Cardiac septum (tissue), 1 donor: Measurements from ENCODE around the gene C1orf116. TPM values are rescaled to one million over a fixed set of nuclear protein-coding genes. Genes with fewer than 3 reads are reported as not detected.
"Not testable (repeated sequence)": the region's sequence is repeated elsewhere in the genome, so short reads cannot be mapped to it uniquely, and the experiment has no call there.

Experiments used
- DNase-seq: peaks from one replicate; pipeline ENCODE4 v3.0.0-alpha.2; 2020; ENCODE audit warnings: low spot score
- intact Hi-C: fragments of 100-400 bp; cut with DNase I; formaldehyde crosslinking; loops from one replicate; pipeline ENCODE4 v1.14.0; 2022
- total RNA-seq: library from RNA; stranded (reverse); fragmentation: NEBNext Ultra II Directional; extraction: Animal tissue kit (Norgen Biotek cat#: 25700); gene quantifications from one replicate; pipeline ENCODE4 v1.2.1, GENCODE V29; 2021
- donor health status: DM: no; HTN: no; CAD: no.

Gene C1orf116
- total RNA-seq, 1 donor from 2014 or later: 0.70 TPM

- intact Hi-C loops: no loop called here
- no peak for DNase-seq
These were observed 12.9 kb upstream of the C1orf116 start for GRCh38 chr1:207045453-207045852.

GRCh38 chr1:207041397-207041796 lies 8.8 kb upstream of the C1orf116 start:
- intact Hi-C loops, DNase-seq: not testable (repeated sequence)

- intact Hi-C loops: no loop called here
- DNase-seq: no peak
These were observed 7.6 kb upstream of the C1orf116 start for GRCh38 chr1:207040181-207040533.

GRCh38 chr1:207039380-207040180 lies 7.0 kb upstream of the C1orf116 start:
- intact Hi-C loops: no loop called here
- DNase-seq: no peak

GRCh38 chr1:207036865-207037264 lies 4.3 kb upstream of the C1orf116 start:
- intact Hi-C loops: no loop called here
- DNase-seq: no peak

GRCh38 chr1:207035877-207036551 lies 3.5 kb upstream of the C1orf116 start:
- intact Hi-C loops: no loop called here
- no peak for DNase-seq

- DNase-seq: no peak
- intact Hi-C loops: no loop called here
These were observed 2.4 kb upstream of the C1orf116 start for GRCh38 chr1:207034998-207035397.

- DNase-seq: no peak
- intact Hi-C loops: no loop called here
These were observed 1.7 kb upstream of the C1orf116 start for GRCh38 chr1:207034208-207034607.

- intact Hi-C loops: no loop called here
- DNase-seq: no peak
These were observed 746 bp upstream of the C1orf116 start for GRCh38 chr1:207033302-207033701.

- no peak for DNase-seq
- intact Hi-C loops: no loop called here
These were observed 808 bp downstream of the C1orf116 start for GRCh38 chr1:207031632-207032264.

- intact Hi-C loops: no loop called here
- DNase-seq: no peak
These were observed 1.5 kb downstream of the C1orf116 start for GRCh38 chr1:207031016-207031415.

- intact Hi-C loops: no loop called here
- DNase-seq: no peak
These were observed 2.0 kb downstream of the C1orf116 start for GRCh38 chr1:207030522-207031009.

- intact Hi-C loops: no loop called here
- no peak for DNase-seq
These were observed 2.6 kb downstream of the C1orf116 start for GRCh38 chr1:207029701-207030521.

GRCh38 chr1:207028884-207029650 lies 3.5 kb downstream of the C1orf116 start:
- DNase-seq: no peak
- intact Hi-C loops: no loop called here

- intact Hi-C loops: no loop called here
- no peak for DNase-seq
These were observed 4.6 kb downstream of the C1orf116 start for GRCh38 chr1:207027921-207028320.

GRCh38 chr1:207027206-207027777 lies 5.3 kb downstream of the C1orf116 start:
- intact Hi-C loops: no loop called here
- DNase-seq: no peak

GRCh38 chr1:207026104-207026534 lies 6.4 kb downstream of the C1orf116 start:
- intact Hi-C loops: no loop called here
- DNase-seq: no peak

- DNase-seq: no peak
- intact Hi-C loops: no loop called here
These were observed 7.2 kb downstream of the C1orf116 start for GRCh38 chr1:207025146-207025880.
